Activated T-helper 1 cell treated with anti-CD3 and anti-CD28 coated beads, Interleukin-12 subunit alpha, Interleukin-12 subunit beta, Interleukin-2, Interleukin-4 antibody, amounts not matched to agents 30 ng/mL and 10 ng/mL and 1 ng/mL, durations not matched to agents 14 hours and 24 hours and 36 hours (primary cell): ENCODE data around the gene SEC11A. TPM values are rescaled to one million over a fixed set of nuclear protein-coding genes. Genes with fewer than 3 reads are reported as not detected.
A peak's percentile ranks its signal among the peaks of the same experiment; 100 is the strongest.
"Not testable (repeated sequence)": the region's sequence is repeated elsewhere in the genome, so short reads cannot be mapped to it uniquely, and the experiment has no call there.

Experiments
- DNase-seq: peaks from one replicate; pipeline ENCODE4 v3.0.0; 2021; ENCODE audit warnings: low spot score
- H3K27ac Mint-ChIP-seq: one replicate; pipeline ENCODE4 v1.8.0; 2021; ENCODE audit warnings: mild to moderate bottlenecking, mixed read lengths
- H3K27me3 Mint-ChIP-seq: one replicate; pipeline ENCODE4 v1.8.0; 2022; ENCODE audit warnings: mild to moderate bottlenecking, moderate library complexity, mixed read lengths; ENCODE audit not compliant: insufficient read depth
- H3K36me3 Mint-ChIP-seq: one replicate; pipeline ENCODE4 v1.8.0; 2021; ENCODE audit warnings: low read depth, mixed read lengths
- H3K4me1 Mint-ChIP-seq: one replicate; pipeline ENCODE4 v1.8.0; 2021; ENCODE audit warnings: low read depth, mixed read lengths
- H3K4me3 Mint-ChIP-seq: one replicate; pipeline ENCODE4 v1.8.0; 2021; ENCODE audit warnings: mild to moderate bottlenecking, moderate library complexity, mixed read lengths
- H3K9me3 Mint-ChIP-seq: one replicate; pipeline ENCODE4 v1.8.0; 2021; ENCODE audit warnings: mixed read lengths
- intact Hi-C: fragments of 100-400 bp; cut with micrococcal nuclease; formaldehyde crosslinking; loops from one replicate; pipeline ENCODE4 v1.15.1; 2024
- total RNA-seq: library from RNA; stranded (reverse); gene quantifications from 2 replicates; pipeline ENCODE4 v1.2.3, GENCODE V29; 2022

Gene SEC11A
- total RNA-seq, 1 donor from 2014 or later: 105 TPM

DNA sequence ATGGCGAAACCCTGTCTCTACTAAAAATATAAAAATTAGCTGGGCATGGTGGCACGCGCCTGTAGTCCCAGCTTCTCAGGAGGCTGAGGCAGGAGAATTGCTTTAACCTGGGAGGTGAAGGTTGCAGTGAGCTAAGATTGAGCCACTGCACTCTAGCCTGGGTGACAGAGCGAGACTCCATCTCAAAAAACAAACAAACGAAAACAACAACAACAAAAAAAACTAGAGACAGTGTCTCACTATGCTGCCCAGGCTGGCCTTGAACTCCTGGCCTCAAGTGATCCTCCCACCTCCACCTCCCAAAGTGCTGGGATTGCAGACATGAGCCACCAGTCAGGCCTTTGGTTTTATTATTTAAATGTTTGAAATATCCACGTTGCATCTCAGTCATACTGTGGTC lies 35.8 kb upstream of the SEC11A start:
- DNase-seq, H3K27me3 Mint-ChIP-seq, H3K9me3 Mint-ChIP-seq, H3K27ac Mint-ChIP-seq, H3K4me3 Mint-ChIP-seq, intact Hi-C loops: not testable (repeated sequence)
- Mint-ChIP-seq H3K4me1 (peaks cover 56% of the 10 kb centered on the region), H3K36me3 (peaks cover 24% of the 10 kb centered on the region)

DNA sequence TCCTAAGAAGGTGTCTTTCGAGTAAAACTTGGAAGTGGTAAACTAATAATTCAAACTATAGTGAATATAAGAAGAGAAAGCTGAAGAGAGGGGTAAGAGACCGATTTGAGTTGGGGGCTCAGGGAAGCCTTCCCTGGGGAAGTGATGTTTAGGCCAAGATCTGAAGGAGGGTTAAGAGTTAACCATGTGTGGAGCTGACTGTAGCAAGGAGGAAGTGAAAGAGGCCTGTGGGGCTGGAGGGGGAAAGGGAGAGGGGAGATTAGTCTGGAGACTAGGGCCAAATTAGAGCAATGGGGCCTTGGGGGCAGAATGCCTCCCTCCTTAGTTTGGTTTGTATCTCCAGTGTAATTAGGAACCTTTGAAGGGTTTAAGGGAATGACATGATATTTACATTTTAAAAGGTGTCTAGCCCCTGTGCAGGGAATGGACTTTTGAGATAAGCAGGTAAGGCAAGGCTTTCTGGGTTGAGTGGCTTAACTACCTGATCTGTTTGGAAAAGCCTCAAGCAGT lies 34.7 kb upstream of the SEC11A start:
- Mint-ChIP-seq H3K36me3 (peaks cover 26% of the 10 kb centered on the region), H3K27me3 (no peaks in the 10 kb centered on the region), H3K4me1 (peaks cover 55% of the 10 kb centered on the region), H3K4me3 (peak overlapping the region; percentile 86), H3K9me3 (no peaks in the 10 kb centered on the region), H3K27ac (peak overlapping the region; percentile 32)
- DNase-seq: no peak
- intact Hi-C loops: no loop called here

GRCh38 chr15:84749111-84749991 lies 33.4 kb upstream of the SEC11A start:
- Mint-ChIP-seq H3K27ac (peak overlapping the region; percentile 93), H3K36me3 (peaks cover 26% of the 10 kb centered on the region), H3K4me3 (peak overlapping the region; percentile 86), H3K9me3 (no peaks in the 10 kb centered on the region), H3K27me3 (no peaks in the 10 kb centered on the region), H3K4me1 (peaks cover 56% of the 10 kb centered on the region)
- peak; percentile 43 for DNase-seq
- intact Hi-C loops: loop anchor here (1.0 to 10.0 kb wide), 4 partner anchors 11 to 235 kb away; partner anchors contain the start of genes PDE8A and SEC11A

- peak within 1 kb of the TSS; percentile 95 for H3K27ac Mint-ChIP-seq
- H3K27me3 Mint-ChIP-seq: no peaks in the 10 kb centered on the region
- intact Hi-C loops: loop anchor here (1.0 to 10.0 kb wide), 4 partner anchors 12 to 236 kb away; partner anchors contain the start of genes PDE8A and SEC11A
- H3K4me3 Mint-ChIP-seq: peak within 1 kb of the TSS; percentile 91
- peaks cover 20% of the 10 kb centered on the region for H3K36me3 Mint-ChIP-seq
- peaks cover 56% of the 10 kb centered on the region for H3K4me1 Mint-ChIP-seq
- no peaks in the 10 kb centered on the region for H3K9me3 Mint-ChIP-seq
- peak; percentile 75 for DNase-seq
Observed at GRCh38 chr15:84748274-84749110, 32.6 kb upstream of the SEC11A start, which contains the start of gene ZNF592. TSS of gene ZNF592 (plus strand) at chr15:84748592. CDS start at chr15:84782676, 34,084 bp downstream.

- H3K4me1 Mint-ChIP-seq: peaks cover 51% of the 10 kb centered on the region
- intact Hi-C loops: loop anchor here (1.0 to 10.0 kb wide), 3 partner anchors 11 to 237 kb away; partner anchors contain the start of genes PDE8A and WDR73
- peak overlapping the region; percentile 91 for H3K4me3 Mint-ChIP-seq
Observed at GRCh38 chr15:84747416-84748273, 31.7 kb upstream of the SEC11A start.

DNA sequence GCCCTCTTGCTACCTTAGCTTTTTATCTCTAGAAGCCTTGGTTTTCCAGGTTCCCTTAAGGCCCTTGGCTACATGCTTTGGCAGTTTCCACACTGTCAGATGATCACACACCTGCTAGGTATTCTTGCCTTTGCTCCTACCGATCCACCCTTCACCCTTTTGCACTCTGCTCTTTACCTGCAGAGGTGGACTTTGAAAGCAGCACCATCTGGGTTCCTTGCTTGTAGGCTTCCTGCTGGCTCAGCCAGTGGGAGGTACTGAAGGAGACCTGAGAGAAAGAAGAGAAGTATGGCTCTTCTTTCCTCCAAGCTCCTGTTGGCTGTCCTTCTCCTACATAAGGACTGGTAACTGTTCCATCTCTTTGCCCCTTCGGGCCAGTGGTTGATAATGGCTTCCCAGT lies 25.2 kb upstream of the SEC11A start:
- H3K4me3 Mint-ChIP-seq: no peak overlapping the region
- DNase-seq: no peak
- no peaks in the 10 kb centered on the region for H3K27me3 Mint-ChIP-seq
- no peaks in the 10 kb centered on the region for H3K9me3 Mint-ChIP-seq
- H3K27ac Mint-ChIP-seq: no peak overlapping the region
- H3K36me3 Mint-ChIP-seq: peaks cover 3% of the 10 kb centered on the region
- intact Hi-C loops: loop anchor here (10.0 kb wide), 1 partner anchor 244 kb away; the partner anchor contains the start of gene PDE8A
- peaks cover 22% of the 10 kb centered on the region for H3K4me1 Mint-ChIP-seq

More at GRCh38 chr15:84747416-84748273, 31.7 kb upstream of the SEC11A start:
- no peaks in the 10 kb centered on the region for H3K9me3 Mint-ChIP-seq
- peaks cover 20% of the 10 kb centered on the region for H3K36me3 Mint-ChIP-seq
- no peaks in the 10 kb centered on the region for H3K27me3 Mint-ChIP-seq
- DNase-seq: peak; percentile 66
- H3K27ac Mint-ChIP-seq: peak overlapping the region; percentile 95

DNA sequence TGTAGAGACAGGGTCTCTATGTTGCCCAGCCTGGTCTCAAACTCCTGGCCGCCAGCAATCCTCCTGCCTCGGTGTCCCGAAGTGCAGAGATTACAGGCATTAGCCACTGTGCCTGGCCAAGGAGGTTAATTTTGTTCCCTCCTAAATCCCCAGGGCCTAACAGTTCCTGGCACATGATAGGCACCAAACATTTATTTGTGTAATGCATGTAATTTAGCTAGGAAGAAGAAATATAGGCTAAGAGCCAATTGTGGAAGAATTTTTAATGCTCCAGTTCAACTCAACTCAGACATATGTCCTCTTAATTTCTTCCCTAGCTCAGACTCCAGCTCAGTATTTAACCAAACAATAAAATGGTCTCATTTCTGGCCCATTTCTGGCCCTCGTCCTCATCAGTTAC lies 24.8 kb upstream of the SEC11A start:
- intact Hi-C loops: loop anchor here (10.0 kb wide), 1 partner anchor 244 kb away; the partner anchor contains the start of gene PDE8A
- H3K4me1 Mint-ChIP-seq: peaks cover 23% of the 10 kb centered on the region
- DNase-seq: no peak
- H3K27ac Mint-ChIP-seq: no peak overlapping the region
- no peaks in the 10 kb centered on the region for H3K27me3 Mint-ChIP-seq
- no peaks in the 10 kb centered on the region for H3K9me3 Mint-ChIP-seq
- H3K4me3 Mint-ChIP-seq: no peak overlapping the region
- H3K36me3 Mint-ChIP-seq: peaks cover 3% of the 10 kb centered on the region

DNA sequence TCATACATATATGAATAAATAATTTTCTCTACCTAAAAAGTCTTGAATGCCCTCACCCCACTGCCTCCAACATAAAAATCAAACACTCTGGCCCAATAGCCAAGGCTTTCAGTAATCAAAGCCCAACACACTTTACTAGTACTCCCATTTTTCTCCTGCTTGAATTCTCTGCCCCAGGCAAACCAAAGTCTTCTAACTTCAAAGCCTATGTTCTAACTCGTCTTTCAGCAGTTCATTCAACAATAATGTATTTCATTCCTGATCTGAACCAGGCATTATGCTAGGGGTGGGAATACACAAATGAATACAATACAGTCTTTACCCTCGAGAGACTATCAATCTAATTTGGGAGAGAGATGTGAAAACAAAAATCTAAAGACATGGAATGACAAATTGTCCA lies 21.1 kb upstream of the SEC11A start:
- Mint-ChIP-seq H3K27me3 (no peaks in the 10 kb centered on the region), H3K27ac (peak overlapping the region; percentile 25), H3K9me3 (no peaks in the 10 kb centered on the region), H3K36me3 (no peaks in the 10 kb centered on the region), H3K4me1 (peaks cover 42% of the 10 kb centered on the region), H3K4me3 (no peak overlapping the region)
- intact Hi-C loops: no loop called here
- no peak for DNase-seq

- H3K27ac Mint-ChIP-seq: peak overlapping the region; percentile 84
- H3K27me3 Mint-ChIP-seq: no peaks in the 10 kb centered on the region
- H3K9me3 Mint-ChIP-seq: no peaks in the 10 kb centered on the region
- H3K4me3 Mint-ChIP-seq: peak overlapping the region; percentile 11
- H3K36me3 Mint-ChIP-seq: no peaks in the 10 kb centered on the region
- intact Hi-C loops: loop anchor here (1.0 kb wide), 4 partner anchors 11 to 82 kb away; partner anchors contain the start of genes NMB and WDR73
- peaks cover 42% of the 10 kb centered on the region for H3K4me1 Mint-ChIP-seq
- peak; percentile 72 for DNase-seq
Observed at GRCh38 chr15:84736375-84736774, 20.4 kb upstream of the SEC11A start.

GRCh38 chr15:84735480-84736061 lies 19.6 kb upstream of the SEC11A start:
- H3K27me3 Mint-ChIP-seq, H3K36me3 Mint-ChIP-seq, H3K9me3 Mint-ChIP-seq: not testable (repeated sequence)
- peak overlapping the region; percentile 93 for H3K27ac Mint-ChIP-seq
- peak; percentile 37 for DNase-seq
- peak overlapping the region; percentile 74 for H3K4me3 Mint-ChIP-seq
- intact Hi-C loops: loop anchor here (1.0 kb wide), 6 partner anchors 12 to 81 kb away; partner anchors contain the start of genes NMB, SEC11A and WDR73
- peaks cover 48% of the 10 kb centered on the region for H3K4me1 Mint-ChIP-seq

GRCh38 chr15:84734794-84735479 lies 19.0 kb upstream of the SEC11A start:
- intact Hi-C loops: loop anchor here (1.0 kb wide), 2 partner anchors 19 to 66 kb away; partner anchors contain the start of gene SEC11A
- no peaks in the 10 kb centered on the region for H3K36me3 Mint-ChIP-seq
- peak; percentile 67 for DNase-seq
- H3K27ac Mint-ChIP-seq: peak overlapping the region; percentile 93
- H3K4me1 Mint-ChIP-seq: peaks cover 48% of the 10 kb centered on the region
- H3K4me3 Mint-ChIP-seq: peak overlapping the region; percentile 74
- H3K27me3 Mint-ChIP-seq: no peaks in the 10 kb centered on the region
- no peaks in the 10 kb centered on the region for H3K9me3 Mint-ChIP-seq
